GM06990 (cell line): ENCODE results near the gene RFLNA.

Experiments used
- DNase-seq: peaks from one replicate; pipeline ENCODE4 v3.0.0-alpha.2; 2011; ENCODE audit not compliant: insufficient read length; ENCODE audit errors: extremely low read depth
- H3K27me3 ChIP-seq: replicated peaks from 2 replicates; pipeline ENCODE4 v1.6.0; 2011; ENCODE audit warnings: low read length; ENCODE audit not compliant: control insufficient read depth, insufficient read depth
- H3K36me3 ChIP-seq: 2 replicates; pipeline ENCODE4 v1.5.1; 2011; ENCODE audit warnings: low read length; ENCODE audit not compliant: control insufficient read depth, insufficient read depth
- H3K4me3 ChIP-seq: replicated peaks from 2 replicates; pipeline ENCODE4 v1.5.1; 2011; ENCODE audit warnings: low read depth, mild to moderate bottlenecking, control low read depth, low read length
- TF ChIP-seq, protein P1 (sequence below): IDR thresholded peaks from 2 replicates; pipeline ENCODE4 v1.5.1; 2011; ENCODE audit warnings: low read length, control low read depth, mild to moderate bottlenecking, inconsistent platforms; ENCODE audit not compliant: insufficient read depth, poor library complexity, severe bottlenecking

The RFLNA gene

DNA sequence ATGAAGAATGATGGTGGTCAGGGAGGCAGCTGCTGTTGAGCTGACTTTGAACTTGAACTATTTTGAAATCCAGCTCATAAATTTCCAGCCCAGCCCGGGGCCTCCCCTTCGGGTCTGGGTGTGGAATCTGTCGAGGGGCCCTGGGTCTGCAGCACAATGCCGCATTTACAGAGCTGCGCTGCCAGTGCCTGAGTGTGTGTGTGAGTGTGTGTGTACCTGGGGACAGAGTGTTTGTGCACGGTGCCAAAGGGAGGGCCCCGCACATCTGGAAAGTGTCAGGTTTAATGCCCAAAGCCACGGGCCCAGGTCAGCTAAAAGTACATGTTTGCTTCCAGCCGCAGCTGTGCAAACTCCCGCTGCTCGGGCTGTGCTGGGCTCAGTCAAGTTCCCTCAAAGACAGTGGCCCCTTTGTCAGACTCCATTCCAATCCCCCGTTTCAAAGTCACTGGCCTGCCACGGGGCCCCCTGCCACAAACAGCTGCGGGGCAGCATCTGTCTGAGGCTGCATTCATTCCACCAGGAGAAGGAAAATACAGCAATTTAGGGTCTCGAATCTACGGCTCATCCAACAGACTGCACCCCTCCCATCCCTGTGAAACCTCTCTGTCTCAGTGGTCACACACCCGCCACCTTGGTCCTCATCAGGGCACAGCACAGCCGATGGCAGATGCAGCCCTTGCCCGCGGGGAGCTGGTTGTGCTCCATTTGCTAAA lies 16.3 kb upstream of the RFLNA start:
- DNase-seq: no peak
- TF ChIP-seq, protein P1, sequence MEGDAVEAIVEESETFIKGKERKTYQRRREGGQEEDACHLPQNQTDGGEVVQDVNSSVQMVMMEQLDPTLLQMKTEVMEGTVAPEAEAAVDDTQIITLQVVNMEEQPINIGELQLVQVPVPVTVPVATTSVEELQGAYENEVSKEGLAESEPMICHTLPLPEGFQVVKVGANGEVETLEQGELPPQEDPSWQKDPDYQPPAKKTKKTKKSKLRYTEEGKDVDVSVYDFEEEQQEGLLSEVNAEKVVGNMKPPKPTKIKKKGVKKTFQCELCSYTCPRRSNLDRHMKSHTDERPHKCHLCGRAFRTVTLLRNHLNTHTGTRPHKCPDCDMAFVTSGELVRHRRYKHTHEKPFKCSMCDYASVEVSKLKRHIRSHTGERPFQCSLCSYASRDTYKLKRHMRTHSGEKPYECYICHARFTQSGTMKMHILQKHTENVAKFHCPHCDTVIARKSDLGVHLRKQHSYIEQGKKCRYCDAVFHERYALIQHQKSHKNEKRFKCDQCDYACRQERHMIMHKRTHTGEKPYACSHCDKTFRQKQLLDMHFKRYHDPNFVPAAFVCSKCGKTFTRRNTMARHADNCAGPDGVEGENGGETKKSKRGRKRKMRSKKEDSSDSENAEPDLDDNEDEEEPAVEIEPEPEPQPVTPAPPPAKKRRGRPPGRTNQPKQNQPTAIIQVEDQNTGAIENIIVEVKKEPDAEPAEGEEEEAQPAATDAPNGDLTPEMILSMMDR: no peak
- Histone ChIP-seq H3K4me3 (no peak overlapping the region), H3K36me3 (no peaks in the 10 kb centered on the region), H3K27me3 (no peaks in the 10 kb centered on the region)

DNA sequence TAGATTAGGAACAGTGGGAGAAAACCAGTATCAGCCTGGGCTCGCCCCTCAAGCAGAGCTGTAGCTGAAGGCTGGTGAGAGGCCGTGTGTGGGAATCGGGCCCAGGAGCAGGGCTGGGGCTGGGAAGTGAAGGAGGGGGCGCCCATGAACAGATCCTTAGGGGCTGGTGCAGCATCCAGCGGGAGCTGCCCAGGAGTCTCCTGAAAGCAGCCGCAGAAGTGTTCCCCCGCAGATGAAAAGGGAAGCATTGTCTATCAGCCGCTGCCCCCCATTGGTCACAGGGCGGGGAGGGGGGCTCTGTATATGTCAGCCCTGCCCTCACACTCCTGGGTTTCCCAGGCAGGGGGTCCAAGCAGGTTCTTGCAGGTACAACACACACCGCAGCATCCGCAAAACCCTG lies 15.6 kb upstream of the RFLNA start:
- TF ChIP-seq, protein P1: no peak

DNA sequence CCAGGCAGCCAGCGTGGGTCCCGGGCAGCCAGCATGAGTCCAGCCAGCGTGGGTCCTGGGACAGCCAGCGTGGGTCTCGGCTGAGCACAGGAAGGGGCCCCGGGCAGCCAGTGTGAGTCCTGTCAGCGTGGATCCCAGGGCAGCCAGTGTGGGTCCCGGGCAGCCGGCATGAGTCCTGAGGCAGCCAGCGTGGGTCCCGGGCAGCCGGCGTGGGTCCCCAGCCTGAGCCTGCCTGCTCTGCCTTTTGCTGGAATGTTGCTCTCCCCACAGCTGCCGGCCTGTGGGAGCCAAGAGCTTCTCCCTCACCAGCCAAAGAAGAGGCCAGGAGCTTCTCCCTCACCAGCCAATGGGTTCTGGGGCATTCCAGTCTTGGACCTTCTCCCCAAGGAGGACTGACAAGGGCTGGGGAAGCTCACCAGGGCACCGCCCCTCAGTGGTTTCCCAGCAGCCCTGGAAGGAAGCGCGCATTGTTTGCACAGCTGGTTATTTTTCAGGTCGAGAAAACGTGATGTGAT lies 15.0 kb upstream of the RFLNA start:
- TF ChIP-seq, protein P1: no peak
- H3K36me3 ChIP-seq: no peaks in the 10 kb centered on the region
- no peaks in the 10 kb centered on the region for H3K27me3 ChIP-seq
- no peak overlapping the region for H3K4me3 ChIP-seq
- DNase-seq: no peak

More for the DNA sequence above, 15.6 kb upstream of the RFLNA start:
- no peaks in the 10 kb centered on the region for H3K36me3 ChIP-seq
- DNase-seq: no peak
- H3K27me3 ChIP-seq: no peaks in the 10 kb centered on the region
- no peak overlapping the region for H3K4me3 ChIP-seq

DNA sequence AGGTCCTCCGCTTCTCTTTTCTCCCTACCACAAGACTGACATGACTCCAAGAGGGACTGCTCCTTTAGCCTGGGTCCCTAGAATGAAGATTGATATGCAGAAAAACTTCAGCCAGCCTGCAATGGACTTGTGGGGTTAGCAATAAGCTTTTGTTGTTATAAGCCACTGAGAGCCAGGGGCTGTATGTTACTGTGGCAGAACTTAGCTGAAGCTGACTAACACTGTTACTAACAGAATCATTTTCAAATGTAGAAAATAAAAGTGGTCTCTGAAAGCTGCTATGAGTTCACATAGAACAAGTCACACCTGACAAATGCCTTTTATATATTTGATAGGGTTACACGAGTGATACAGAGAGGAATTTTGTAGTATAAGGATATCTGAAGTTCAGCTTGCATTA lies 13.6 kb upstream of the RFLNA start:
- H3K27me3 ChIP-seq: no peaks in the 10 kb centered on the region
- TF ChIP-seq, protein P1: no peak
- no peak overlapping the region for H3K4me3 ChIP-seq
- H3K36me3 ChIP-seq: no peaks in the 10 kb centered on the region
- no peak for DNase-seq

DNA sequence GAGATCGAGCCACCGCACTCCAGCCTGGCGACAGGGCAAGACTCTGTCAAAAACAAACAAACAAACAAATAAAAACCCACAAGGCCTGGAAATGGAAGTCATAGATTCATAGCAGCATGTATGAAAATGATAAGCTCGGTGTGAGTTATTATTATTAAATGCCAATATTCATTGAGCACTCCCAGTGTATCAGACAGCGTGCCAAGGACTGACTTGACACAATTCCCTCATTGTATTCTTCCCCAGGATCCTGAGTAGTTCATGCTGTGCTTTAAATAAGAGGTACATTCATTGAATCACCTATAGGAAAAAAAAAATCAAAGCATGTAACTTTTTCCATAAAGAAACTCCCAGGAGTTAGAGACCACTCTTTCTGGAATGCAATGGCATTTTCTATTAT lies 12.6 kb upstream of the RFLNA start:
- no peak overlapping the region for H3K4me3 ChIP-seq
- no peaks in the 10 kb centered on the region for H3K36me3 ChIP-seq
- TF ChIP-seq, protein P1: no peak
- H3K27me3 ChIP-seq: no peaks in the 10 kb centered on the region
- no peak for DNase-seq
